ENCODE data around the gene RAB12.

Gene RAB12

DNA sequence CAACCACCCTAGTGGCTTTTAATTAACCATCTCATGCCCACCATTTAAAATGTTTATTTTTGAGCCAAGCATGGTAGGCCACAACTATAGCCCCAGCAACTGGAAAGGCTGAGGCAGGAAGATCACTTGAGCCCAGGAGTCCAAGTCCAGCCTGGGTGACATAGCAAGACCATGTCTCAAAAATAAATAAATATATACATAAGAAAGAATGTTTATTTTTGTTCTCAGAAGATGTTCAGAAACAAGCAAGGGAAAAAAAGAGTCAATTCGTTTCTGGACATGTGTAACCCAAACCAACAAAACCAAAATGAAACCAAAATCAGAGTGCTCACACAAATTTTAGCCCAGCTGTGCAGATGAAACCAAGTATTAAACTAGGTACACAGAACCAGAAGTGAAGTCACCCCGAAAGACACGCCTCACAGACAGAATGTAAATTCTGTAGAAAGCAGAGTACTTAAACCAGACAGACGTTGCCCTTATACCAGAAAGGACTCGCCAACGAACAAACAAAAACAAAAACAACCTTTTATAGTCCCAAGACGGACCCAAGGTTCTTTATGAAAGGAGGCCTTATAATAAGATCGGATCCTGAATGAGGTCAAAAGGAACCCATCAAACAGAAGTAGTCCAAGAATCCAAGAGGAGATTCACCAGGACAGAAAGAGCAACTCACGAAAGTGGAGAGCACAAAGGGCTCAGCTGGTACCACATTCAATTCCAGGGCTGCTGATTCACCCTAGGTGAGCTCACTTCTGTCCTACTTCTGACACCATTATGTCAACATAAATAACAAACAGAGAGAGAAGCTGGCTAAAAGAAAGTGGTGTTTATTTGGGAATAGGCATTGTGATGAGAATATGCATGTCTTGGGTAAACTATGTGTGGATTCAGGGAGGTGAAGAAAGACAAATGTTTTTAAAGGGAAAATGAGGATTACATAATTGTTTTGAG, 64.3 kb downstream of the RAB12 start:
- Histone ChIP-seq H3K9me3 (no peaks in the 10 kb centered on the region), H3K4me3 (ENCODE audit: low read depth in 1 of 2, low read length in 1 of 2) (no peak overlapping the region), H3K27ac (no peak overlapping the region), H3K4me1 (ENCODE audit: control insufficient read depth in 1 of 2, insufficient read depth in 1 of 2, low read depth in 1 of 2, low read length in 1 of 2) (no peaks in the 10 kb centered on the region), H3K36me3 (no peaks in the 10 kb centered on the region), H3K27me3 (no peaks in the 10 kb centered on the region)
- TF ChIP-seq, protein P1, sequence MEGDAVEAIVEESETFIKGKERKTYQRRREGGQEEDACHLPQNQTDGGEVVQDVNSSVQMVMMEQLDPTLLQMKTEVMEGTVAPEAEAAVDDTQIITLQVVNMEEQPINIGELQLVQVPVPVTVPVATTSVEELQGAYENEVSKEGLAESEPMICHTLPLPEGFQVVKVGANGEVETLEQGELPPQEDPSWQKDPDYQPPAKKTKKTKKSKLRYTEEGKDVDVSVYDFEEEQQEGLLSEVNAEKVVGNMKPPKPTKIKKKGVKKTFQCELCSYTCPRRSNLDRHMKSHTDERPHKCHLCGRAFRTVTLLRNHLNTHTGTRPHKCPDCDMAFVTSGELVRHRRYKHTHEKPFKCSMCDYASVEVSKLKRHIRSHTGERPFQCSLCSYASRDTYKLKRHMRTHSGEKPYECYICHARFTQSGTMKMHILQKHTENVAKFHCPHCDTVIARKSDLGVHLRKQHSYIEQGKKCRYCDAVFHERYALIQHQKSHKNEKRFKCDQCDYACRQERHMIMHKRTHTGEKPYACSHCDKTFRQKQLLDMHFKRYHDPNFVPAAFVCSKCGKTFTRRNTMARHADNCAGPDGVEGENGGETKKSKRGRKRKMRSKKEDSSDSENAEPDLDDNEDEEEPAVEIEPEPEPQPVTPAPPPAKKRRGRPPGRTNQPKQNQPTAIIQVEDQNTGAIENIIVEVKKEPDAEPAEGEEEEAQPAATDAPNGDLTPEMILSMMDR (IDR thresholded peaks at IDR 0.05), result no peak

DNA sequence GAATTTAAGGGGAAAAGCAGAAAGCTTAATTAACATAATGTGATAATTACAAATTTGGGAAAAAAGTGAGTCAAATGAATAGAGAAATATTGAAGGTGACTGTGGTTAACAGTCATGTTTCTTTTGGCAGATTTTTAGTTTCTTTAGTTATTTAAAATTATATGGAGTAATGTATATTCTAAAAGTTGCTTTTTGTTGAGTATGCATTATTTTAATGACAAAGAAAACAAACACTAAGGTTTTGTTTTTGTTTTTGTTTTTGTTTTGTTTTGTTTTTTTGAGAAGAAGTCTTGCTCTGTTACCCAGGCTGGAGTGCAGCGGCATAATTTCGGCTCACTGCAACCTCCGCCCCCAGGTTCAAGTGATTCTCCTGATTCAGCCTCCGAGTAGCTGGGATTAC, 65.8 kb downstream of the RAB12 start:
- H3K4me3 ChIP-seq (ENCODE audit: low read depth in 1 of 2, low read length in 1 of 2), result no peak overlapping the region
- no peaks in the 10 kb centered on the region for H3K27me3 ChIP-seq
- no peaks in the 10 kb centered on the region for H3K9me3 ChIP-seq
- TF ChIP-seq, protein P1 (IDR thresholded peaks at IDR 0.05), result no peak
- H3K4me1 ChIP-seq (ENCODE audit: control insufficient read depth in 1 of 2, insufficient read depth in 1 of 2, low read depth in 1 of 2, low read length in 1 of 2), result no peaks in the 10 kb centered on the region
- no peaks in the 10 kb centered on the region for H3K36me3 ChIP-seq
- H3K27ac ChIP-seq, result no peak overlapping the region

DNA sequence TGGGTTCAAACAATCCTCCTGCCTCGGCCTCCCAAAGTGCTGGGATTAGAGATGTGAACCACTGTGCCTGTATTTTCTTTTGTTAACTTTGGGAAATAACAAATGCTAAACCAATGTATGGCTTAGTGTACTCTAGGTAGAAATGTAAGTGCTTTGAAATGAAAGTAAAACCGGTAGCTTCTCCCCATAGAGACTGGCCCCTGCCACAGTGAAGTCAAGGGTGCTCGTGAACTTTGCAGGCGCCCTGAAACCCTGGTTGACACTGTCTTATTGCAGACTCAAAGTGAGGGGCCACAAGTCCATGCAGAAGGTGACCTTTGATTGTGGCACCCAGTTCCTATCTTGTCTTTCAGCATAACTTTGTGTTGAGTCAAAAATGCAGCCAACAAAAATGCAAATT, 72.0 kb downstream of the RAB12 start:
- Histone ChIP-seq H3K27ac (no peak overlapping the region), H3K4me1 (ENCODE audit: control insufficient read depth in 1 of 2, insufficient read depth in 1 of 2, low read depth in 1 of 2, low read length in 1 of 2) (no peaks in the 10 kb centered on the region), H3K36me3 (no peaks in the 10 kb centered on the region), H3K9me3 (no peaks in the 10 kb centered on the region), H3K27me3 (no peaks in the 10 kb centered on the region), H3K4me3 (ENCODE audit: low read depth in 1 of 2, low read length in 1 of 2) (no peak overlapping the region)
- TF ChIP-seq, protein P1 (IDR thresholded peaks at IDR 0.05), result no peak

DNA sequence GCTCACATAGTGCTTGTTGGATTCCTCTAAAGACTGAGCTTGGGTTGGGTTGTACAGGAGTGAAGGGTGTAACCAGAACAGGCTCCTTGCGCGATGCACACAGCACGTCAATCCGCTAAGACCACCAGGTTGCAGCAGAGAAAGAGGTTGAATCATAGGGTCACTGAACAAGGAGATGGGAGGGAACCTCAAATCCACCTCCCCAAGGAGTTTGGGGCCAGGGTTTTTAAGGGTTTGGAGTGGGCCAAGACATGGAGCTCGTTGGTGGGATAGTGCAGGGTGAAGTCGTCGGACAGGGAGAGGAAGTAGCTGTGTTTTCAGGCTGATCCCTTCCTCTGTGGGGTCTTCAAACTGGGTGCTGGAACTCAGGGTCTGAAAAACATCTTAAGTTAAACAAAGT, 75.3 kb downstream of the RAB12 start:
- no peaks in the 10 kb centered on the region for H3K4me1 ChIP-seq (ENCODE audit: control insufficient read depth in 1 of 2, insufficient read depth in 1 of 2, low read depth in 1 of 2, low read length in 1 of 2)
- no peaks in the 10 kb centered on the region for H3K36me3 ChIP-seq
- H3K9me3 ChIP-seq, result no peaks in the 10 kb centered on the region
- H3K27ac ChIP-seq, result no peak overlapping the region
- no peaks in the 10 kb centered on the region for H3K27me3 ChIP-seq
- no peak overlapping the region for H3K4me3 ChIP-seq (ENCODE audit: low read depth in 1 of 2, low read length in 1 of 2)
- TF ChIP-seq, protein P1 (IDR thresholded peaks at IDR 0.05), result no peak

DNA sequence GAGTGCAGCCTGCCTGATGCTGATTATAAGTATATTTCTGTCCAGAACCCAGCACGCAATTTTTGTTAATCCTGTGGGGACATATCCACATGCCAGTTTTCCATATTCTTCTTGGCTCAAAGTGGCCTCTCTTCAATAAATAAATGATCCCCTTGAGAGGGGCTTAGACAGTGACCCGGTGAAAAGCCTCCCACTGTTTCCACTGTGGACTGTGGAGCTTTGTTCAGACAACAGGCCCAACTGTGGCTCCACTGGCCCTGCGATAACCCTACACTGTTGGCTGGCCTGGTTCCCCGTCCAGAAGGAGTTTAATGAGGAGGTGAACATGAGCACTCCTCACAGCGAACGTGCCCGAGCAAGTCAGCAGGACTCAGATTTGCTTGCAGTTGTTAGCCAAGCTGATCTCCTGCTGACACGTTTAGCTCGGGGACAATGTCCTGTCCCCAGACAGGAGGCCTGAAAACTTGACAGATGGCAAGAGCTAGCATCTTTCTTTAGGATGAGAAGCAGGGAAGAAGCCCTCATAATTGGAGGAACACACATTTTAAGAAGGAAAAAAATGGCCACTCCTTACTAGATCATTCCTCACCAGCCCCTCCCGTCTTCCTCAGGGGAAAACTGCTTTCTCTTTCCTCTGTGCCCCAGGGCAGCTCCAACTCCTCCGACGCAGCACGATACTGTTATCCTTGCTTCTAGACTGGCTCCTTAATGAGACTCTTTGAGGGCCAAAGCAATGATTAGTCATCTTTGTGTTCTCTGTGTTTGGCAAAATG, 76.1 kb downstream of the RAB12 start:
- H3K36me3 ChIP-seq, result no peaks in the 10 kb centered on the region
- TF ChIP-seq, protein P1 (IDR thresholded peaks at IDR 0.05), result no peak
- no peaks in the 10 kb centered on the region for H3K4me1 ChIP-seq (ENCODE audit: control insufficient read depth in 1 of 2, insufficient read depth in 1 of 2, low read depth in 1 of 2, low read length in 1 of 2)
- H3K27me3 ChIP-seq, result no peaks in the 10 kb centered on the region
- H3K27ac ChIP-seq, result no peak overlapping the region
- H3K4me3 ChIP-seq (ENCODE audit: low read depth in 1 of 2, low read length in 1 of 2), result no peak overlapping the region
- H3K9me3 ChIP-seq, result no peaks in the 10 kb centered on the region
